Loucy (cell line): ENCODE results near the gene TDRD9.

ENCODE experiments used
- H2AFZ ChIP-seq: fragments of 200-600 bp; sonication (generic); 2 replicates; pipeline ENCODE4 v1.6.0; 2016; ENCODE audit warnings: antibody characterized with exemption, mild to moderate bottlenecking, low read length, moderate library complexity
- H3F3A ChIP-seq: fragments of 200-600 bp; 2 replicates; pipeline ENCODE4 v1.6.0; 2016; ENCODE audit warnings: antibody characterized with exemption, low read depth, mild to moderate bottlenecking
- H3K27me3 ChIP-seq: fragments of 200-600 bp; sonication (generic); 2 replicates; pipeline ENCODE4 v1.6.1; 2014; ENCODE audit warnings: low read length, mild to moderate bottlenecking; ENCODE audit not compliant: insufficient read depth, poor library complexity, severe bottlenecking
- H3K36me3 ChIP-seq: fragments of 200-600 bp; sonication (generic); 2 replicates; pipeline ENCODE4 v1.6.1; 2016; ENCODE audit warnings: low read length; ENCODE audit not compliant: insufficient read depth
- H3K4me1 ChIP-seq: fragments of 200-600 bp; sonication (generic); 2 replicates; pipeline ENCODE4 v1.5.1; 2014; ENCODE audit warnings: low read length, mild to moderate bottlenecking; ENCODE audit not compliant: insufficient read depth, poor library complexity, severe bottlenecking
- H3K4me2 ChIP-seq: fragments of 200-600 bp; sonication (generic); 2 replicates; pipeline ENCODE4 v1.6.0; 2014; ENCODE audit warnings: antibody characterized with exemption, low read length, low read depth, mild to moderate bottlenecking; ENCODE audit not compliant: poor library complexity, severe bottlenecking
- H3K4me3 ChIP-seq: fragments of 200-600 bp; sonication (generic); 2 replicates; pipeline ENCODE4 v1.5.1; 2014; ENCODE audit warnings: low read length, mild to moderate bottlenecking, mixed read lengths; ENCODE audit not compliant: poor library complexity, severe bottlenecking
- H3K79me2 ChIP-seq: fragments of 200-600 bp; sonication (generic); 2 replicates; pipeline ENCODE4 v1.6.1; 2014; ENCODE audit warnings: low read length; ENCODE audit not compliant: insufficient read depth
- H3K9ac ChIP-seq: fragments of 200-600 bp; sonication (generic); 2 replicates; pipeline ENCODE4 v1.6.0; 2014; ENCODE audit warnings: mild to moderate bottlenecking, low read depth, low read length, moderate library complexity; ENCODE audit not compliant: poor library complexity, severe bottlenecking
- H3K9me2 ChIP-seq: fragments of 200-600 bp; sonication (generic); replicated peaks from 2 replicates; pipeline ENCODE4 v1.6.1; 2016; ENCODE audit warnings: low read depth, low read length, mixed read lengths
- H3K9me3 ChIP-seq: fragments of 200-600 bp; sonication (generic); 2 replicates; pipeline ENCODE4 v1.6.1; 2014; ENCODE audit warnings: mild to moderate bottlenecking, antibody characterized with exemption, low read length, low read depth; ENCODE audit not compliant: insufficient read depth
- H4K20me1 ChIP-seq: fragments of 200-600 bp; sonication (generic); 2 replicates; pipeline ENCODE4 v1.6.0; 2014; ENCODE audit warnings: antibody characterized with exemption, low read length, mild to moderate bottlenecking; ENCODE audit not compliant: insufficient read depth, poor library complexity, severe bottlenecking
- CTCF ChIP-seq: fragments of 200-600 bp; sonication (generic); conservative IDR thresholded peaks from 2 replicates; pipeline ENCODE4 v1.5.1; 2014; ENCODE audit warnings: mild to moderate bottlenecking, antibody characterized with exemption, low read length
- EZH2phosphoT487 ChIP-seq: fragments of 200-600 bp; IDR thresholded peaks from 2 replicates; pipeline ENCODE4 v1.6.1; 2018; ENCODE audit warnings: antibody characterized with exemption, mild to moderate bottlenecking, moderate library complexity, borderline replicate concordance

The TDRD9 gene

GRCh38 chr14:104090071-104090748 lies 162.0 kb downstream of the TDRD9 start:
- Histone ChIP-seq H3K27me3 (no peaks in the 10 kb centered on the region), H3F3A (no peaks in the 10 kb centered on the region), H3K4me1 (no peaks in the 10 kb centered on the region), H4K20me1 (no peaks in the 10 kb centered on the region), H3K79me2 (no peaks in the 10 kb centered on the region), H2AFZ (no peak overlapping the region), H3K9me2 (no peaks in the 10 kb centered on the region), H3K9me3 (no peaks in the 10 kb centered on the region), H3K9ac (no peak overlapping the region), H3K4me2 (no peak overlapping the region), H3K4me3 (no peak overlapping the region), H3K36me3 (no peaks in the 10 kb centered on the region)
- TF ChIP-seq CTCF (no peak), EZH2phosphoT487 (no peak)

- Histone ChIP-seq H3K79me2 (no peaks in the 10 kb centered on the region), H3K9me3 (no peaks in the 10 kb centered on the region), H3K9ac (no peak overlapping the region), H2AFZ (no peak overlapping the region), H3K4me1 (no peaks in the 10 kb centered on the region), H3K4me2 (no peak overlapping the region), H3K9me2 (no peaks in the 10 kb centered on the region), H3K27me3 (no peaks in the 10 kb centered on the region), H3F3A (no peaks in the 10 kb centered on the region), H4K20me1 (no peaks in the 10 kb centered on the region), H3K36me3 (no peaks in the 10 kb centered on the region), H3K4me3 (no peak overlapping the region)
- TF ChIP-seq EZH2phosphoT487 = no peak
- no peak for TF ChIP-seq CTCF
Measured at GRCh38 chr14:104091061-104091926, 163.0 kb downstream of the TDRD9 start.

DNA sequence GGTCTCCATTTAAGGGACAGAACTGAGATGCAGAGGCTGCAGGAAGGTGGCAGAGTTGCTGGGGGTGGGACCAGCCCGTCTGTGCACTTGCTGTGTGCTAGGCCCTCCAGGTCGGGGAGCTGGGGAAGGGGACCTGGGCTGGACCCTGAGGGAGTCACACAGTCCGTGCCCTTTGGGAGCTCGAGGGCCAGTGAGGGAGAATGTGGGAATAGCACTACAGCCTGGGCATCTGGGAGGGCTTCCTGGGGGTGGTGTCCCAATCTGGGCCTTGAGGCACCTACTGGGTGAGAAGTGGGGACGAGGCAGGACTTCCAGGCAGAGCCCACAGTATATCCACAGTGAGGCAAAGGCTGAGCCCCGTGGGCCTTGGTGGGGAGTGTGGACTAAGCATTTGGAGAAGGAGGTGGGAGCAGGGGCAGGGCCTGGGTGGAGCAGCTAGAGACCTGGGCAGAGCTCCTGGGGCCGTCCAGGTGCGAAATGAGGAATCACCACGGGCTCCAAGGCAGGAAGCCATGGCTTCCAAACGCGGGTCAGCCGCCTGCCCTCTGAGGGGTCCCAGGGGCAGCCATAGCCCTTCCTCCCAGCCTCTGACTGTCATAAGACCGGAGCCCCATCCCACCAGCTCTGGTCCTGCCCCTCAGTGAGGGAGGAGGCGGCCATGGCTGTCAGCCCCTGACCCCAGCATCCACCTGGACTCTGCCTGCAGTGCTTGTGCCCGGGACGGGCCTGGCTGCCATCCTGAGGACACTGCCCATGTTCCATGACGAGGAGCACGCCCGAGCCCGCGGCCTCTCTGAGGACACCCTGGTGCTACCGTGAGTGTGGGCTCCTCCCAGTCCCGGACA lies 163.9 kb downstream of the TDRD9 start:
- Histone ChIP-seq H4K20me1 (no peaks in the 10 kb centered on the region), H3F3A (no peaks in the 10 kb centered on the region), H3K4me2 (no peak overlapping the region), H3K4me3 (no peak overlapping the region), H3K27me3 (no peaks in the 10 kb centered on the region), H2AFZ (no peak overlapping the region), H3K9me3 (no peaks in the 10 kb centered on the region), H3K79me2 (no peaks in the 10 kb centered on the region), H3K4me1 (no peaks in the 10 kb centered on the region), H3K9ac (no peak overlapping the region), H3K36me3 (no peaks in the 10 kb centered on the region), H3K9me2 (no peaks in the 10 kb centered on the region)
- TF ChIP-seq EZH2phosphoT487 (no peak), CTCF (no peak)
